DND-41 (cell line): Measurements from ENCODE around the gene PLXDC1.

ENCODE experiments used
- ATAC-seq: fragments of 200-7000 bp; cut with Tn5 transposase; 3 replicates; pipeline ENCODE4 v1.9.1; 2021; ENCODE audit warnings: low read depth; ENCODE audit not compliant: insufficient read depth
- DNase-seq: peaks from one replicate; pipeline ENCODE4 v3.0.0-alpha.2; 2020
- H2AFZ ChIP-seq: 2 replicates; pipeline ENCODE4 v1.6.0; 2012; ENCODE audit warnings: low read depth, low read length
- H3K27ac ChIP-seq: 2 replicates; pipeline ENCODE4 v1.5.1; 2012; ENCODE audit warnings: low read length, inconsistent platforms
- H3K27me3 ChIP-seq: fragments of 200-600 bp; sonication (generic); 2 replicates; pipeline ENCODE4 v1.6.0; 2012; ENCODE audit warnings: low read length, mild to moderate bottlenecking, inconsistent platforms; ENCODE audit not compliant: insufficient read depth, poor library complexity
- H3K36me3 ChIP-seq: 2 replicates; pipeline ENCODE4 v1.5.1; 2012; ENCODE audit warnings: low read length, inconsistent platforms; ENCODE audit not compliant: insufficient read depth
- H3K4me1 ChIP-seq: 2 replicates; pipeline ENCODE4 v1.5.1; 2012; ENCODE audit warnings: mild to moderate bottlenecking, low read length; ENCODE audit not compliant: insufficient read depth
- H3K4me2 ChIP-seq: 2 replicates; pipeline ENCODE4 v1.6.0; 2012; ENCODE audit warnings: mild to moderate bottlenecking, moderate library complexity, low read length, inconsistent platforms; ENCODE audit not compliant: insufficient read depth
- H3K4me3 ChIP-seq, 2 experiments: fragments of 200-600 bp in 1 of 2; shearing (Covaris generic) in 1 of 2; 2 replicates each; pipeline ENCODE4 v1.5.1; 2012 to 2016; ENCODE audit warnings: inconsistent platforms in 2 of 2, low read length in 2 of 2, mild to moderate bottlenecking in 2 of 2, low read depth in 1 of 2, moderate library complexity in 1 of 2
- H3K79me2 ChIP-seq: 2 replicates; pipeline ENCODE4 v1.6.0; 2012; ENCODE audit warnings: low read length, inconsistent platforms; ENCODE audit not compliant: insufficient read depth
- H3K9ac ChIP-seq: 2 replicates; pipeline ENCODE4 v1.6.0; 2012; ENCODE audit warnings: low read depth, mild to moderate bottlenecking, inconsistent platforms, low read length, moderate library complexity
- H3K9me3 ChIP-seq: 2 replicates; pipeline ENCODE4 v1.5.1; 2012; ENCODE audit warnings: low read length, moderate library complexity, mild to moderate bottlenecking, inconsistent platforms; ENCODE audit not compliant: insufficient read depth, severe bottlenecking
- H4K20me1 ChIP-seq: 2 replicates; pipeline ENCODE4 v1.6.0; 2012; ENCODE audit warnings: low read length; ENCODE audit not compliant: insufficient read depth
- CTCF ChIP-seq: IDR thresholded peaks from 2 replicates; pipeline ENCODE4 v1.5.1; 2012; ENCODE audit warnings: borderline replicate concordance, low read length, moderate library complexity, mild to moderate bottlenecking; ENCODE audit not compliant: poor library complexity, severe bottlenecking; ENCODE audit errors: extremely low read depth
- EZH2 ChIP-seq: IDR thresholded peaks from 3 replicates; pipeline ENCODE4 v1.6.1; 2012; ENCODE audit warnings: borderline replicate concordance, low read depth, mild to moderate bottlenecking, moderate library complexity, low read length, inconsistent platforms; ENCODE audit not compliant: severe bottlenecking

PLXDC1 gene

GRCh38 chr17:39098588-39098987 lies 52.8 kb downstream of the PLXDC1 start:
- Histone ChIP-seq H3K9ac (no peak overlapping the region), H3K4me1 (peaks cover 39% of the 10 kb centered on the region), H3K9me3 (no peaks in the 10 kb centered on the region), H3K27me3 (no peaks in the 10 kb centered on the region), H3K27ac (no peak overlapping the region), H3K4me3 (no peak overlapping the region), H3K4me2 (no peak overlapping the region), H3K36me3 (no peaks in the 10 kb centered on the region), H3K79me2 (no peaks in the 10 kb centered on the region), H2AFZ (no peak overlapping the region), H4K20me1 (no peaks in the 10 kb centered on the region)
- no peak for TF ChIP-seq EZH2
- no peak for TF ChIP-seq CTCF
- ATAC-seq (no peak), DNase-seq (no peak)

GRCh38 chr17:39097537-39097936 lies 53.9 kb downstream of the PLXDC1 start:
- H3K27ac ChIP-seq: peak overlapping the region; percentile 97
- no peaks in the 10 kb centered on the region for H4K20me1 ChIP-seq
- H3K4me2 ChIP-seq: peak overlapping the region; percentile 76
- H3K4me3 ChIP-seq: no peak overlapping the region
- H3K4me1 ChIP-seq: peaks cover 48% of the 10 kb centered on the region
- H3K27me3 ChIP-seq: no peaks in the 10 kb centered on the region
- no peak for ATAC-seq
- 0 out of 2 replicates have a peak overlapping the region, but pooled peaks have one; percentile 62 for H3K9ac ChIP-seq
- no peaks in the 10 kb centered on the region for H3K36me3 ChIP-seq
- H2AFZ ChIP-seq: no peak overlapping the region
- H3K9me3 ChIP-seq: no peaks in the 10 kb centered on the region
- no peaks in the 10 kb centered on the region for H3K79me2 ChIP-seq
- DNase-seq: no peak
- TF ChIP-seq EZH2: no peak
- no peak for TF ChIP-seq CTCF

GRCh38 chr17:39097150-39097519 lies 54.3 kb downstream of the PLXDC1 start:
- H3K79me2 ChIP-seq: no peaks in the 10 kb centered on the region
- H3K27me3 ChIP-seq: no peaks in the 10 kb centered on the region
- H4K20me1 ChIP-seq: no peaks in the 10 kb centered on the region
- peak overlapping the region; percentile 76 for H3K4me2 ChIP-seq
- H3K4me1 ChIP-seq: peaks cover 52% of the 10 kb centered on the region
- ATAC-seq: no peak
- H3K4me3 ChIP-seq: no peak overlapping the region
- no peak overlapping the region for H2AFZ ChIP-seq
- TF ChIP-seq CTCF: no peak
- TF ChIP-seq EZH2: no peak
- no peaks in the 10 kb centered on the region for H3K36me3 ChIP-seq
- H3K9ac ChIP-seq: peak overlapping the region; percentile 62; the same call in 1 of the 2 replicates
- H3K27ac ChIP-seq: peak overlapping the region; percentile 97
- no peak for DNase-seq
- H3K9me3 ChIP-seq: no peaks in the 10 kb centered on the region
